ENCODE measurements around the gene PTPRT.

Gene PTPRT

GRCh38 chr20:42510686-42511085, 679.0 kb downstream of the PTPRT start:
- no peak for DNase-seq

- no peak for DNase-seq
Measured at GRCh38 chr20:42507874-42508273, 681.8 kb downstream of the PTPRT start.

GRCh38 chr20:42506397-42506796, 683.3 kb downstream of the PTPRT start:
- DNase-seq = no peak

GRCh38 chr20:42502591-42502990, 687.1 kb downstream of the PTPRT start:
- DNase-seq = no peak

GRCh38 chr20:42496595-42496994, 693.1 kb downstream of the PTPRT start:
- no peak for DNase-seq

GRCh38 chr20:42494290-42494689, 695.4 kb downstream of the PTPRT start:
- no peak for DNase-seq

- DNase-seq = no peak
Measured at GRCh38 chr20:42493001-42493400, 696.7 kb downstream of the PTPRT start.

GRCh38 chr20:42492290-42492689, 697.4 kb downstream of the PTPRT start:
- no peak for DNase-seq

- DNase-seq = no peak
Measured at GRCh38 chr20:42485556-42485955, 704.1 kb downstream of the PTPRT start.

GRCh38 chr20:42484790-42485375, 704.8 kb downstream of the PTPRT start:
- DNase-seq = no peak

- no peak for DNase-seq
Measured at GRCh38 chr20:42484335-42484734, 705.4 kb downstream of the PTPRT start.

GRCh38 chr20:42483730-42484303, 705.9 kb downstream of the PTPRT start:
- no peak for DNase-seq

GRCh38 chr20:42482808-42483207, 706.9 kb downstream of the PTPRT start:
- no peak for DNase-seq

- no peak for DNase-seq
Measured at GRCh38 chr20:42475773-42476172, 713.9 kb downstream of the PTPRT start.

- no peak for DNase-seq
Measured at GRCh38 chr20:42474646-42475045, 715.1 kb downstream of the PTPRT start.

GRCh38 chr20:42472198-42472597, 717.5 kb downstream of the PTPRT start:
- no peak for DNase-seq

GRCh38 chr20:42461965-42462593, 727.6 kb downstream of the PTPRT start:
- DNase-seq = no peak

- DNase-seq = no peak
Measured at GRCh38 chr20:42461291-42461690, 728.4 kb downstream of the PTPRT start.

GRCh38 chr20:42447270-42447669, 742.4 kb downstream of the PTPRT start:
- DNase-seq = no peak

GRCh38 chr20:42444799-42445198, 744.9 kb downstream of the PTPRT start:
- no peak for DNase-seq

GRCh38 chr20:42443200-42443599, 746.5 kb downstream of the PTPRT start:
- DNase-seq = no peak

GRCh38 chr20:42442716-42443115, 747.0 kb downstream of the PTPRT start:
- DNase-seq = no peak

GRCh38 chr20:42441864-42442331, 747.8 kb downstream of the PTPRT start:
- no peak for DNase-seq

- no peak for DNase-seq
Measured at GRCh38 chr20:42441196-42441863, 748.4 kb downstream of the PTPRT start.

Measured in Kasumi-1 (cell line).